ENCODE data around the gene SLC7A4.

The SLC7A4 gene

GRCh38 chr22:21000987-21001600 is 31.3 kb downstream of the SLC7A4 start:
- Mint-ChIP-seq H3K27ac (peak overlapping the region; percentile 97 to 98), H3K9me3 (no peaks in the 10 kb centered on the region), H3K27me3 (no peaks in the 10 kb centered on the region), H3K4me1 (peaks cover 43% of the 10 kb centered on the region), H3K4me3 (peak overlapping the region; percentile 93 to 98)
- no peak for ATAC-seq
- no peak for DNase-seq

DNA sequence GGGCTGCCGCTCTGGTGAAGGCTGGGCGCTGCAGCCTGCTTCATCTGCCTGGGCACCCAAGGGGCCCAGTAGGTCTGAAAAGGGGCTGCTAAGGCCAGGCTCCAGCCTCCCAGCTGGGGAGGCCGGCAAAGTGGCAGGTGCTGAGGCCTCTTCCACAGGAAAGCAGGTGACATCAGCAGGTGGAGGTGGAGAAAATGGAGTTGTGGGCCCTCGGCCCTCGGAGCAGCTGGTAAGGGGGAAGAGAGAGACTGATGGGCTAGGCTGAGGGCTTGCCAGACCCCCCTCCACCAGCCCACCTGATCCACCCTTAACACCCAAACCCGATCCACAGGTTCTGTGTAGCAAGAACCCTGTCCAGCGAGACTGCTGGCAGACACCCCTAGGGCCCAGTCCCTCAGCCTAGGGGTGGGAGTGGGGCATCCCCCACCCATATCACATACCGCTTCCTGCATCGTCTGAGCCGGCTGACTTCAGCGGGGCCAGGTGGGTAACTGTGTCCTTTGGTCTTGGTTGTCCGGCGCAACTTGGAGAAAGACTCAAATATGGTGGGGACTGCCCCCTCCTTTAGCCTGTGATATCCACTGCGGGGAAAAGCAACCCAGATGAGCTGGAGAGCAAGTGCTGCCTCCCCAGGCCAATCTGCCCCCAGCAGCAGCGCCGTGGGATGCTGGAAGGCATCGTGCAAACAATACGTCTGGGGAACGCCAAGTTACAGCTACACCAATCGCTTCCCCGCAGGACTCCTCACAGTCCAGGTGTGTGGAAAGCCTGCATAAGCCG is 32.0 kb downstream of the SLC7A4 start:
- no peaks in the 10 kb centered on the region for H3K27me3 Mint-ChIP-seq
- DNase-seq (peak in 1 of 2 donors; percentile 30), ATAC-seq (no peak)
- no peaks in the 10 kb centered on the region for H3K9me3 Mint-ChIP-seq
- H3K4me1 Mint-ChIP-seq: peaks cover 43% of the 10 kb centered on the region
- H3K27ac Mint-ChIP-seq: peak overlapping the region; percentile 95 to 97
- peak overlapping the region; percentile 93 to 98 for H3K4me3 Mint-ChIP-seq

- DNase-seq (no peak), ATAC-seq (no peak)
- Mint-ChIP-seq H3K4me1 (peaks cover 43% of the 10 kb centered on the region), H3K4me3 (peak overlapping the region; percentile 93 to 98), H3K27ac (peak overlapping the region in 1 of 2 donors; percentile 95), H3K27me3 (no peaks in the 10 kb centered on the region), H3K9me3 (no peaks in the 10 kb centered on the region)
Observed at GRCh38 chr22:20999350-21000206, 32.8 kb downstream of the SLC7A4 start.

DNA sequence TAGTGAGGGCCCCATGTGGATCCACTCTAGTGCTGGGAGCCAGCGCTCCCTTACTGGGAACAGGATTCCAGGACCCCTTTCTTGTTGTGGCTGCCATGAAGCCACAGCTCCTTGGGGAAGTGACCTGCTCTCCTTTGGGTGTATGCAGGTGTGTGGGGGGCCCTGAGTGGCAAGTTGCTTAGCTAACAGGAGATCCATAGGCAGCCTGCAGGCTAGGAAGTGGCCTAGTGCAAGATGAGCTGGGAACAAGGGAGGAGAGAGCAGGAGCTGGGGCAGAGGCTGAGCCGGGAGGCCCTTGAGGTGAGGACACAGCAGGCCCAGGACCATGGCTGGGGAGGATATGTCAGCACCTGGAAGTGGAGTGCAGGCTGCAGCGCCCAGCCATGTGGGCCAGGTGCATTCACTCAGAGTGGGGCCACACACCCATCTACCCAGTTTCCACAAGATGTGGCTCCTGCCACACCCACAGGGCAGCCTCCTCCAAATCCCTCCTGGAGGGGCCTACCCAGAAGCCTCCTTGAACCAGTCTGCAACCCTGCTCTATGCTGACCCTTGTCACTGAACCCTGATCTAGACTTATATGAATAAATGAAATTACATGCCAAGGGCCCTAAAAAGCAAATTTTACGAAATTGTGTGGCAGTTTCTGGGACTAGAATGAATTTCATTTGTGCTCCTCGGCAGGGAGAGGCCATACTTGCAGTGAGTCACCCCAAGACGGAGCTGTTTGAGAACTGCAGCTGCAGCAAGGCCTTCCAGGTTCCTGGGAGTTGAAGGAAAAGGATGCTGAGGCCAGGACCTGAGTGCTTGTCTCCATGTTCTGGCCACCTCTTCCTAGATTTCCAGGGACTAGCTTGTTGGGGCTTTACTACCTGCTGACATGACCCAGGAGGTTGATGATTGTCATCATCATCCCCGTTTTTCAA is 33.7 kb downstream of the SLC7A4 start:
- ATAC-seq: no peak
- H3K27ac Mint-ChIP-seq: peak overlapping the region in 1 of 2 donors; percentile 80
- H3K9me3 Mint-ChIP-seq: no peaks in the 10 kb centered on the region
- DNase-seq: no peak
- peaks cover 43% of the 10 kb centered on the region for H3K4me1 Mint-ChIP-seq
- H3K27me3 Mint-ChIP-seq: no peaks in the 10 kb centered on the region
- peak overlapping the region in 1 of 2 donors; percentile 3 for H3K4me3 Mint-ChIP-seq

GRCh38 chr22:20997536-20998257 is 34.7 kb downstream of the SLC7A4 start:
- Mint-ChIP-seq H3K9me3 (no peaks in the 10 kb centered on the region), H3K27ac (peak overlapping the region in 1 of 2 donors; percentile 85), H3K4me3 (no peak overlapping the region), H3K4me1 (peaks cover 39% of the 10 kb centered on the region), H3K27me3 (no peaks in the 10 kb centered on the region)
- DNase-seq (no peak), ATAC-seq (no peak)

DNA sequence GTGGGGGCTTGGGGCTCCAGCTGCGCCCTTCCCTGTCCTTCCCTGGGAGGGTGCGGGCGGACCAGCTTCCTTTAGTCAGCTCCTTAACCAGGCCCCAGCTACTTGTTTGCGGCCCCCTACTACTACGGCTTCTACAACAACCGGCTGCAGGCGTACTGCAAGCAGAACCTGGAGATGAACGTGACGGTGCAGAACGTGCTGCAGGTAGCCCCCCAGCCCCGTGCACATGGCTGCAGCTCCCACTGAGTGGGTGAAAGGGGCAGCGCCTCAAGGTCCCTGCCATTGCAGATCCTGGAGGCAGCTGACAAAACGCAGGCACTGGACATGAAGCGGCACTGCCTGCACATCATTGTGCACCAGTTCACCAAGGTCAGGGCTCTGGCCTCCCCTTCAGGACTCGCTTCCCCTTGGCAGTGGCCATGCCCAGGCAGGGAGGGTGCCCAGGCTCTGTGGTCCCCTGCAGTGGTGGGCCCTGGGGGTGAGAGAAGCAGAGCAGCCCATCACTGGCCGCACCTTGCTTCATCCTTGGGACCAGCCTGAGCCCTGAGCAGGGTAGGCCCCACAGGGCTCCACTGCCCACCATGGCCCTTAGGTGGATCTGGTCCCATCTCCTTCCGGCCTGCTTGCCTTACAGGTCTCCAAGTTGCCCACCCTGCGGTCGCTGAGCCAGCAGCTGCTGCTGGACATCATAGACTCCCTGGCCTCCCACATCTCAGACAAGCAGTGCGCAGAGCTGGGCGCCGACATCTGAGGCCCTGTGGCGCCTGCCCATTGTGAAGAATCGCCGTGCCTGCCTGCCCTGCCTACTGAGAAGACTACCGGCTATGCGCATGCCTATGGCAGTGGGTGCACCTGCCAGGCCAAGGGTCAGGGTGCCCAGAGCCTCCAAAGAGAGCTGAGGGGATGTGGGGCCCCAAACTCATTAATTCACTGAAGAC is 35.5 kb downstream of the SLC7A4 start:
- Mint-ChIP-seq H3K27ac (peak overlapping the region in 1 of 2 donors; percentile 85), H3K4me1 (peaks cover 39% of the 10 kb centered on the region), H3K27me3 (no peaks in the 10 kb centered on the region), H3K9me3 (no peaks in the 10 kb centered on the region), H3K4me3 (no peak overlapping the region)
- ATAC-seq: no peak
- no peak for DNase-seq

- Mint-ChIP-seq H3K27me3 (no peaks in the 10 kb centered on the region), H3K4me3 (no peak overlapping the region), H3K27ac (no peak overlapping the region), H3K4me1 (peaks cover 32% of the 10 kb centered on the region), H3K9me3 (no peaks in the 10 kb centered on the region)
- ATAC-seq: no peak
- no peak for DNase-seq
Observed at GRCh38 chr22:20996031-20996410, 36.3 kb downstream of the SLC7A4 start.

- Mint-ChIP-seq H3K4me3 (no peak overlapping the region), H3K27ac (no peak overlapping the region), H3K27me3 (no peaks in the 10 kb centered on the region), H3K4me1 (peaks cover 26% of the 10 kb centered on the region), H3K9me3 (no peaks in the 10 kb centered on the region)
- ATAC-seq (no peak), DNase-seq (no peak)
Observed at GRCh38 chr22:20995329-20996030, 36.9 kb downstream of the SLC7A4 start.

- H3K9me3 Mint-ChIP-seq: no peaks in the 10 kb centered on the region
Observed at GRCh38 chr22:20994902-20995241, 37.5 kb downstream of the SLC7A4 start.

DNA sequence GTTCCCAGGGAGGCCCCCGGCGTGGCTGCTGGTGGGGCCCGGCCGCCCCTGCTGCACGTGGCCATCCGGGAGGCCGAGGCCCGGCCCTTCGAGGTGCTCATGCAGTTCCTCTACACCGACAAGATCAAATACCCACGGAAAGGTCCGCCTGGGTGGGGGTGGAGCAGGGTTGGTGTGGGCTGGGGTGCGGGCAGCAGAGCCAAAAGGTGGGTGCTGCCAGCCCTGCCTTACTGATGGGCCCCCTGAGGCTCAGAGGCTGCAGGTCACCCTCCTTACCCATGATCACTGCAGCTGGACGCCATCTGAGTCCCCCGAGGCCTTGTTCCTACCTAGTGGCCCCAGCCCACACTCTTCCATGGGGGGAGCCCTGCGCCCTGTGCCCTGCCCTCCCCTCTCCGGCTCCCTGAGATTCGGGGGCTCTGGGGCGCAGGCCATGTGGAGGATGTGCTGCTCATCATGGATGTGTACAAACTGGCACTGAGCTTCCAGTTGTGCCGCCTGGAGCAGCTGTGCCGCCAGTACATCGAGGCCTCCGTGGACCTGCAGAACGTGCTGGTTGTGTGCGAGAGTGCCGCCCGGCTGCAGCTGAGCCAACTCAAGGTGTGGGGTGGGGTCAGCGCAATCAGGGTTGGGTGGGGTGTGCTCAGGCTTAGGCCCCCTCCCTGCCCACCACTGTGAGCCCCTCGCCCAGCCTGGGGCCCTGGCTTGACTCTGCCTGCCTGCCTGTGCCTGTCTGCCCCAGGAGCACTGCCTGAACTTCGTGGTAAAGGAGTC is 38.0 kb downstream of the SLC7A4 start:
- DNase-seq (no peak), ATAC-seq (no peak)
- H3K4me1 Mint-ChIP-seq: peaks cover 20% of the 10 kb centered on the region
- H3K9me3 Mint-ChIP-seq: no peaks in the 10 kb centered on the region
- H3K27ac Mint-ChIP-seq: peak overlapping the region in 1 of 2 donors; percentile 13
- no peak overlapping the region for H3K4me3 Mint-ChIP-seq
- no peaks in the 10 kb centered on the region for H3K27me3 Mint-ChIP-seq

More at GRCh38 chr22:20994902-20995241, 37.5 kb downstream of the SLC7A4 start:
- H3K4me3 Mint-ChIP-seq: no peak overlapping the region
- H3K4me1 Mint-ChIP-seq: peaks cover 20% of the 10 kb centered on the region
- H3K27me3 Mint-ChIP-seq: no peaks in the 10 kb centered on the region
- H3K27ac Mint-ChIP-seq: peak overlapping the region in 1 of 2 donors; percentile 13
- DNase-seq (no peak), ATAC-seq (no peak)

- Mint-ChIP-seq H3K27ac (peak overlapping the region in 1 of 2 donors; percentile 55), H3K27me3 (no peaks in the 10 kb centered on the region), H3K4me1 (peaks cover 17% of the 10 kb centered on the region), H3K4me3 (no peak overlapping the region), H3K9me3 (no peaks in the 10 kb centered on the region)
- DNase-seq (no peak), ATAC-seq (no peak)
Observed at GRCh38 chr22:20993304-20994127, 38.8 kb downstream of the SLC7A4 start.
